GM08714 (cell line): Measurements from ENCODE around the gene HOXA13.

Experiments
- H3K4me3 ChIP-seq: fragments of 200-500 bp; sonication (Bioruptor generic); 2 replicates; pipeline ENCODE4 v1.5.1; 2014; ENCODE audit warnings: mild to moderate bottlenecking, low read length, inconsistent platforms
- ZNF274 ChIP-seq: IDR thresholded peaks from 2 replicates; pipeline ENCODE4 v1.6.1; 2012; ENCODE audit warnings: mild to moderate bottlenecking, low read depth, low read length

The HOXA13 gene

DNA sequence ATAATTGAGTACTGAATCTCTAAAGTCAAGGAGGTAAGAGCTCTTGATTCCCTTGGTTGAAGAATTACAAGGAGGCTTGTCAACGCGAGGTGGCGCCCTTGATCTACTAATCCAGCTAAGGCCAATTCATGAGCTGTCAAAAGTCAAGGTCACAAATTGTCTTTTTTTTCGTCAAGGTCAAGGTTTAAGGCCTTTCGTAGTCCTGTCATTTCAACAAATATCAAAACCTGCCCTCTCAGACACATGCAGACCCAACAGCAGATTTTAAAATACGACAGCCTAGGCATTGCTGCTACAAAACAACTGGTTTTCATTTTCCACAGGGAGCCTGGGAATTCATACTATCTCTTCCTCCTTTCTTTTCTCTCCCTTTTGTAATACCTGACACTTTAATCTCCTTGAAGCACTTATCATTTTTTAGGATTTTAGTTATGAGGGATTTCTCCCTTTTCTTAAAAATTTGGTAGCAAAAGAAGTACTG is 3.6 kb downstream of the HOXA13 start:
- H3K4me3 ChIP-seq, result no peak overlapping the region; the same call in 1 of the 2 replicates
- no peak for TF ChIP-seq ZNF274

- TF ChIP-seq ZNF274, result no peak
- no peak overlapping the region for H3K4me3 ChIP-seq
Observed at GRCh38 chr7:27194686-27195379, 5.1 kb downstream of the HOXA13 start.

- no peak for TF ChIP-seq ZNF274
- H3K4me3 ChIP-seq, result no peak overlapping the region
Observed at GRCh38 chr7:27194002-27194352, 5.9 kb downstream of the HOXA13 start.

DNA sequence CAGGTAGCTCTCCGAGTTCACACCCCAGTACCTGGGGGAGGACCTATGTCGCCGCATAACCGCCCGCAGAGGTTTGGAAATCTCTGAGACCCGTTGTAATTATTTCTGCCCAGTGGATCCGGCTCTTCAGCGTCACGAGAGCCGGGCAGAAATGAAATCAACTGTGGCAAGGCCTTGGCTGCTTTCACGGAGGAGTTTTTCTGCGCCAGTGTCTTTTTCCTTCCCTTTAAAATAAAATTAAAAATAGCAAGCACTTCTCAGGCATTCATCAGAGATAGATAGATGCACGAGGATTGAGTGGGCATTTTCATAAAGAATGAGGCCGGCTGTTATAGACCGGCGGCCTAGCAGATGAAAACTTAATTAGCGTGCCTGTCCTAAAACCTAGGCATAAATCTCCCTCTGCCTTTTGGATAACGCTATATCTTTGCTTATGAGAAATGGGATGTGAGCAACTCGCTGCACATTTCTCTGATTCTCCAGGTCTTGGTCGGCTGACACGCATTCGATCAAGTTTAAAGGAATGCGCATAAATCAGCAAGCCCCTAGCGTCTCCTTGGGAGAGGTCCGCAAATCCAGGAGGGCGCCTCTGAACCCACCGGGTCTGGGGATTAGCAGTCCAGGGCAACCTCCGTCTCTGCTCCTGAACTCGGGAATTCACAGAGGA is 6.4 kb downstream of the HOXA13 start:
- no peak overlapping the region for H3K4me3 ChIP-seq
- no peak for TF ChIP-seq ZNF274

GRCh38 chr7:27192546-27193334 is 7.2 kb downstream of the HOXA13 start:
- H3K4me3 ChIP-seq, result no peak overlapping the region; the same call in 1 of the 2 replicates
- no peak for TF ChIP-seq ZNF274

- TF ChIP-seq ZNF274, result no peak
- H3K4me3 ChIP-seq, result no peak overlapping the region; the same call in 1 of the 2 replicates
Observed at GRCh38 chr7:27191833-27192545, 7.9 kb downstream of the HOXA13 start.

DNA sequence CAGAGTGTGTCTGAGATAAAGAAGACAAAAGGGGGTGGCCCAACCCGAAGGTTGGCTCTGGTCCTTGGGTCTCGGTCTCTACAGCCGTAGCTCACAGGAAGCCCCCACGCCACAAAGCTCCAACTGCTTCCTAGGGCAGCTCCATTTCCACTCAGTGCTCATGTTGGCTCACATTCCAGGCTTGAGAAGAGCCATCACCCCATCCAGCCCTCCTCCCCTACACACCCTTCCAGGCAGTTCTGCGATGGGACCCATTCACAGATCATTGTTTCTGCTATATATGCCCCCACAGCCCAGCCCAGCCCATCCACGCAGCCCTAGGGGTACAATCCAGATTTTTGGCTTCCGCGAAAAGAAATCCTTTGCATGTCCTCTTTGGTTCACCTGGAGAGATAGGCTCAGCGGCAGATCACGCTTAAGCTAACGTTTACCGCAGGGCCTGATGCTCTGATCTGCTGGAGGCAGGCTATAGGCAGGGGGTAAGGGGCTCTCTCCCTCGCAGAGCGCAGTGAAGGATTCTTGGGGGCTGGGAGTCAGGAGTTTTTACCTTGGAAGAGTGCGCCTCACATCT is 8.6 kb downstream of the HOXA13 start:
- H3K4me3 ChIP-seq, result no peak overlapping the region
- TF ChIP-seq ZNF274, result no peak

DNA sequence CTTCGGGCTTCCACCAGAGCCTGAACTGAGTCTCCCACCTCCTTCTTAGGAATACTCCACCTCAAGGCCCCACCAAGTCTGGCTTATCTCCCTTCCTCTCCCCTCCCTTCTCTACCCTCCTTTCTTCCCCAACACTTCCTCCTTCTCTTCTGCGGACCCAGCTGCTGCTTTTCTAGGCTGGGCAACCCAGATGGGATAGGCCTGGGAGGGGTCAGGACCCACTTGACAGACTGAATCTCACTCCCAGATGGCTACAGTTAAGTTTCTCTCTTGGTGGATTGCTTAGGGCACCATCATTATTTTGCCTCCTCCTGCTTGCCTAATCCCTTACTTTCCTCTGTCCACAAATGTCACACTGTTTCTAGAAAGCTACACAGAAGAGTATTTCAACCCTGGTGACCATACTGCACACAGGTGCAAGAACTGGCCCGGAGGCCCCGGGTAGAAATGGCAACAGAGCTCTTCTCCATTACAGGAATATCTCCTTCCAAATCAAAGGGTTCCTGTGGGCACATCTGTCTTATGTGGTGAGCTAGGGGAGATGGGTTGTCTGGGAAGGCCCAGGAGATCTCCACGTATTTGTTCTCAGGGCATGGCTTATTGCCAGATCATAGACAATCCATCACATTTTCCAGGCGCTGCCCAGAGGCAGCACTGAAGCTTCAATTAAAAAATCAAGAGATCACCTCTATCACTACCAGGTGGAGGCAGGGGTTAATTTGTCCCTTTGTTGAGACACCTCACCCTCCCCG is 9.7 kb downstream of the HOXA13 start:
- H3K4me3 ChIP-seq, result no peak overlapping the region
- TF ChIP-seq ZNF274, result no peak

DNA sequence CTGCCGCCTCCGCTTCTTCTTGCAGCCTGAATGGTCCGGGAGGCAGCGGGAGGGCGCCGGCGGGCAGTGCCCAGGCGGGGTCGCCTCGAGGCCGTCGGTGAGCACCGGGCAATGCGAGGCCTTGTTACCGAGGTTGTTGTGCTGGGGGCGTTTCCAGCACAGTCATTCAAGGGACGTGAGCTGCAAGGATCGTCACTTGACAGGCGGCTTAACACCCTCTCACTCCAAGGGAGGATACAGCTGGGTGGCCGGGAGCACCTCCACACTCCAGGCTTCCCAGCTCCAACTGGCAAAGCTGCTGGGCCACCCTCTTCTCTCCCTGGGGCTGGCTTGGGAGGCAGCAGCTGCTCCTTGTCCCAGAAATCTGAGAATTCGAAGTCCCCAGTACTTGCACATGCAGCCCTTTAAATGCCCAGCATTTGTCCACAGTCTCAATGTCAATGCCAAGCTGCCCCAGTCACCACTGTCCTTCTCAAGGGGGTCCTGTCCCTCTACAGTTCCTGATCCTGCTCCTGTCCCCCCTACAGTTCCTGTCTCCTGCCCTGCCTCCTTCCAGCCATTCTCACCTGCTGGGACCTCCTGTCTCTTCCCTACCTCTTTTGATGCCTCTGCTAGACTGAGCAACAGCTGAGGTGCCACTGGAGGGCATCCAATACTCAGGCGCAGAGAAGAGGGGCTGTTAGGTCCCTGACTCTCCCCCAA is 10.4 kb downstream of the HOXA13 start:
- no peak overlapping the region for H3K4me3 ChIP-seq
- TF ChIP-seq ZNF274, result no peak

DNA sequence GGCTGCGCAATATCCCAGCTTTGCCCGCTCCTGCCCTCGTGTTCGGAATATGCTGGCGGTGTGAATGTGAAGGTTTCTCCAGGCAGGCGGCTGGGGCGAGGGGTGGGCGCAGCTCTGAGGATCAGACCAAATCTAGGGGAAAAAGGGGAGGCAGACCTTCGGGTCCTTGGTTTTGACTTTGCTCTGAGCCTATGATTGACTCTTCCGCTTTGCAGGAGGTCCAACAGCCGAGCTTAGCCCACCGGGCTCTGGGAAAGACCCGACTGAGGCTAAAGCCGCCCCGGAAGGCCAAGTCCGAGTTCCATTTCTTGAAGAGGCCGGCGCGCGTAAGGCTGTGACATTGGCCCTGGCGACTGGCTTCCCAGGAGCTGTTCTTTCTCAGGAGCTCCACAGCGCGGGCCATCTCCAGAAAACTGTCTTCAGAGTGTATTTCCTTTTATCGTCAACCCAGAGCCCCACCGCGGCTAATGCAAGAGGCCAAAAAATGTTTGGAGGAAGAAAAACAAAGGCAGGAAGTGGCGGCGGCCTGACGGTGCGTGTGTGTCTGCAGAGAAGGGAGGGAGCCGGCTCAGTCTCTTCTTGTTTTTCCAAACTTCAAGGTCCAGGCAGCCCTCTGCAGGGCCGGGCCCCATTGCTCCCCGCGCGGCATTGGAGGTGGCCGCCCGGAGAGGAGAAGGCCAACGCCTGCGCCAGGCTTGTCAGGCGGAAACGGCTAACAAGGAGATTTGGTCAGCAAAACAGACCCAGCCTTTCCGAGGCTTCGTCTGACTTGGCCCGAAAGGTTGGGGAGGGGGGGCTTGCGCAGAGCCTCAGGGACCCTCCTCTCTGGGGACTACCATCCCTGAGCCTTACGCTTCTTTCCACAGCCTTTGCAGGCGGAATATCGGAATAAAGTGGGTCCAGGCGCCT is 11.3 kb downstream of the HOXA13 start:
- TF ChIP-seq ZNF274, result no peak
- peak overlapping the region; percentile 3; the same call in 1 of the 2 replicates for H3K4me3 ChIP-seq

DNA sequence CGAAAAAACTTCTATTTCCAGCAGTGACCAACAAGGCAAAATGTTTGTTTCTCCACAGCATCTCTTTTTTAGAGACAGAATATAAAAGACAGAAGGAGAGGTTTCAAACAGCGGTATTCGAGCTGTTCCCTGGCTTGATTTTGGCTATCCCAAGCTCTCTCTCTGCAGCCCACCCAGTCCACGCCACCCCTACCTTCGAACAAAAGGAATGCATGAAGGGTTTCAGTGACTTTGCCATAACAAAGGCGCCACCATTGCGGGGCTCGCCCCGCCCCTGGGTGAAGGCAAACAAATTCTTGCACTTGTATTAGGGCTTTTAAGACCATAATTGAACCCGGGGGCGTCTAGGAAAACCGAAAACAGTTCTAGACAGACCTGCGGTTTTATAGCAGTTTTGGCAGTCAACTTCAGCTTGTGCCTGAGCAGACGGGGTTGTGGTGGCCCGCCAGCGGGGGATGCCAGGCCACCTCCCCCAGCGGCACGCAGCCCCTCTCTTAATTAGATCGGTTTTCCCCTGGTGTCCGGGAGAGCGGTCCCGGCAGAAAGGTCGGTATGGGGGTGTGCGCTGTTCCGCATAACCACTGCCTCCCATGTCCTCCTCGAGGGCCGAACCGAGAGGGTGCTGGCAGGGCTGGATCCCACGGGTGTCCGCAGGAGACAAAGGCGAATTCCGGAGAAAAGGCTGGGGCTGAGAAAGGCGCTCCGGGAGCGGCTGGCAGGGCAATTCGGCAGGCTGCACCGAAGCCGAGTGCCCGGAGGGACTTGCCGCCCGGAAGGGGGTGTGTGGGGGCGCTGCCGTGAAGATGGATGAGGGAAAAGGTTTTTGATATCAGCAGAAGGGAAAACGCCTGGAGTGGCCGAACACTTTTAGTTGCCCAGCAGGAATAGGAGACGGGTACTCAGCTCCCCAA is 12.2 kb downstream of the HOXA13 start:
- H3K4me3 ChIP-seq, result no peak overlapping the region

More for the DNA sequence above, 12.2 kb downstream of the HOXA13 start:
- TF ChIP-seq ZNF274, result no peak
